NT2/D1 (cell line): ENCODE results near the gene VPREB1.
"Not testable (repeated sequence)": the region's sequence is repeated elsewhere in the genome, so short reads cannot be mapped to it uniquely, and the experiment has no call there.

Experiments
- DNase-seq: peaks from one replicate; pipeline ENCODE4 v3.0.0-alpha.2; 2011; ENCODE audit warnings: low read depth, low spot score
- H3K27me3 ChIP-seq: 2 replicates; pipeline ENCODE4 v1.6.0; 2011; ENCODE audit warnings: mild to moderate bottlenecking; ENCODE audit not compliant: insufficient read length, insufficient read depth
- H3K36me3 ChIP-seq: 2 replicates; pipeline ENCODE4 v1.6.1; 2011; ENCODE audit warnings: mild to moderate bottlenecking, low read length, mixed read lengths; ENCODE audit not compliant: insufficient read depth, insufficient read length
- H3K4me1 ChIP-seq: 2 replicates; pipeline ENCODE4 v1.5.1; 2011; ENCODE audit not compliant: insufficient read depth, insufficient read length
- H3K4me3 ChIP-seq: 2 replicates; pipeline ENCODE4 v1.5.1; 2011; ENCODE audit warnings: low read depth; ENCODE audit not compliant: insufficient read length
- H3K9ac ChIP-seq: 2 replicates; pipeline ENCODE4 v1.6.0; 2011; ENCODE audit warnings: low read depth; ENCODE audit not compliant: insufficient read length
- H3K9me3 ChIP-seq: 2 replicates; pipeline ENCODE4 v1.5.1; 2011; ENCODE audit warnings: mild to moderate bottlenecking, low read length; ENCODE audit not compliant: insufficient read depth

VPREB1 gene

DNA sequence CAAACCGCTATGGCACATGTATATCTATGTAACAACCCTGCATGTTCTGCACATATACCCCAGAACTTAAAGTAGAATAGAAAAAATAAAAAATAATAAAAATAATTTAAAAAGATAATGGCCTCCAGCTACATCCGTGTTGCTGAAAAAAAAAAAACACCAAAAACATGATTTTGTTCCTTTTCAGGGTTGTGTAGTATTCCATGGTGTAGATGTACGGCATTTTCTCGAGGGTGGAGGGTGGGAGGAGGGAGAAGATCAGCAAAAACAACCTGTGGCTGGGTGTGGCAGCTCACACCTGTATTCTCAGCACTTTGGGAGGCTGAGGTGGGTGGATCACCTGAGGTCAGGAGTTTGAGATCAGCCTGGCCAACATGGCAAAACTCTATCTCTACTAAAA is 16.0 kb downstream of the VPREB1 start:
- not testable (repeated sequence) for DNase-seq, H3K36me3 ChIP-seq, H3K4me3 ChIP-seq, H3K9me3 ChIP-seq, H3K4me1 ChIP-seq, H3K9ac ChIP-seq
- H3K27me3 ChIP-seq: peaks cover 77% of the 10 kb centered on the region

GRCh38 chr22:22262332-22263074 is 17.9 kb downstream of the VPREB1 start:
- not testable (repeated sequence) for H3K4me1 ChIP-seq, H3K36me3 ChIP-seq, DNase-seq, H3K9me3 ChIP-seq, H3K4me3 ChIP-seq, H3K9ac ChIP-seq
- peaks cover 77% of the 10 kb centered on the region for H3K27me3 ChIP-seq

DNA sequence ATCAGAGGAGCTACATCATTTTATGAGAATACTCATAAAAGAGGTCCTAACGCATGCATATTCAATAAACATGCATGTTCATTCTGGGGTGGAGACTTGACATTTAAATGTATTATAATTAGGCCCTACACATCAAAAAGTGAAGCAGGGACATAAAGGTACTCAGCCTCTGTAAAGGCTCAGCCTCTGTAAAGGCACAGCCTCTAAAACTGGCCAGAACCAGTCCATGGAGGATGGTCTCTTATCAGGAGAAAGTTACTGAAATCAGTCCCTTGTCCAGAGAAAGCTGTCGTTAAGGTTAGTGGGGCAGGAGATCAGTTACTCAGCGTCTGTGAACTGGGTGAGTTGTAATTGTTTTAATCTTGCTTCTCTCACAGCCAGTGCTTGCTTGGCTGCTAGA is 19.2 kb downstream of the VPREB1 start:
- H3K9ac ChIP-seq, DNase-seq, H3K36me3 ChIP-seq, H3K4me3 ChIP-seq, H3K9me3 ChIP-seq, H3K4me1 ChIP-seq: not testable (repeated sequence)
- H3K27me3 ChIP-seq: peaks cover 79% of the 10 kb centered on the region

DNA sequence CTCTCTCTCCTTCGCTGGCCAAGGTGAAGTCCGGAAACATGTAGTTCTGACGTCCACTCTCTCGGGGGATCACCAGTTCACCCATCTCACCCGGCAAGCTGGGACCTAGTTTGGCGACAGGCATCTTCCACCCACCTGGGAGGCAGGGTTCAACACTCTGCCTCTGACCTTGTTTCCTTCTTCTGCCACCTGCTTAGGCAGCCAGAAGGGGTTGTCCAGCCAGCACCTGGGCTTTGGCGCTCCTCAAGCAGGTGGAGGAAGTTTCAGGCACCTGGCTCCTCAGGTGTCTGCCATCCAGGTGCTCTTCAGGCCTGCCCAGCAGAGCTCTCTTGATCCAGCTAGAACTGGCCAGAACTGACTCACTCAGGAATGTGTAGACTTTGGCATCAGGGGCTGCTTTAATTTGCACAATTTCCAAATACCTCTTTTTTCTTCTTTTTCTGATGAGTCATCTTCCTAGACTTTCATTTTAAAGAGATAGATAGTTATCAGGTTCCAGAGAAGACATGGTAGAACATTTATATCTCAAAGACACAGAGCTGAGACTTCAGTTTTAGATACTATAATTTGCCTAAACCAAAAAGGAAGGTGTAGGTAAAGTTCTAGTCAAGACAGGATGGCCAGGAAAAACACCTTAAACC is 25.6 kb downstream of the VPREB1 start:
- not testable (repeated sequence) for H3K4me3 ChIP-seq, H3K36me3 ChIP-seq, DNase-seq, H3K9ac ChIP-seq, H3K9me3 ChIP-seq, H3K4me1 ChIP-seq
- peaks cover 37% of the 10 kb centered on the region for H3K27me3 ChIP-seq

GRCh38 chr22:22277423-22277822 is 32.8 kb downstream of the VPREB1 start:
- not testable (repeated sequence) for H3K4me1 ChIP-seq, H3K27me3 ChIP-seq, H3K9me3 ChIP-seq, DNase-seq, H3K36me3 ChIP-seq, H3K4me3 ChIP-seq, H3K9ac ChIP-seq

DNA sequence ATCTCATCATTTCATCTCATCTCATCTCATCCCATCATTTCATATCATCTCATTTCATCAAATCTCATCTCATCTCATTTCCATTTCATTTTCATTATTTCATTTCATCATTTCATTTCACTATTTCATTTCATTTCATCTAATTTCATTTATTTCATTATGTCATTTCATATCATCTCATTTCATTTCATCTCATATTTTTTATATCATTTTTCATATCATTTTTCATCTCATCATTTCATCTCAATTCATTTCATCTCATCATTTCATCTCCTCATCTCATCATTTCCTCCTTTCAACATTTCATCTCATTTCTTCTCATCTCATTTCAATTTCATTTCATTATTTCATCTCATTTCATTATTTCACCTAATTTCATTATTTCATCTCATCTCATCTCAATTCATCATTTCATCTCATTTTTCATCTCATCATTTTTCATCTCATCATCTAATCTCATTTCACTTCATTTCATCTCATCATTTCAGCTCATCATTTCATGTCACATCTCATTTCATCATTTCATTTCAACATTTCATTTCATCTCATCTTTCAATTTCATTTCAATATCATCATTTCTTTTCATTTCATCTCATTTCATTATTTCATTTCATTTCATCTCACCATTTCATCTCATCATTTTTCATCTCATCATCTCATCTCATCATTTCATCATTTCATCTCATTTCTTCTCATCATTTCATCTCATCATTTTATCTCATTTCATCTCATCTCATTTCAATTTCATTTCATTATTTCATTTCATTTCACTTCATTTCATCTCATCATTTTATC is 40.6 kb downstream of the VPREB1 start:
- H3K4me3 ChIP-seq, DNase-seq, H3K36me3 ChIP-seq, H3K27me3 ChIP-seq, H3K4me1 ChIP-seq, H3K9ac ChIP-seq, H3K9me3 ChIP-seq: not testable (repeated sequence)

DNA sequence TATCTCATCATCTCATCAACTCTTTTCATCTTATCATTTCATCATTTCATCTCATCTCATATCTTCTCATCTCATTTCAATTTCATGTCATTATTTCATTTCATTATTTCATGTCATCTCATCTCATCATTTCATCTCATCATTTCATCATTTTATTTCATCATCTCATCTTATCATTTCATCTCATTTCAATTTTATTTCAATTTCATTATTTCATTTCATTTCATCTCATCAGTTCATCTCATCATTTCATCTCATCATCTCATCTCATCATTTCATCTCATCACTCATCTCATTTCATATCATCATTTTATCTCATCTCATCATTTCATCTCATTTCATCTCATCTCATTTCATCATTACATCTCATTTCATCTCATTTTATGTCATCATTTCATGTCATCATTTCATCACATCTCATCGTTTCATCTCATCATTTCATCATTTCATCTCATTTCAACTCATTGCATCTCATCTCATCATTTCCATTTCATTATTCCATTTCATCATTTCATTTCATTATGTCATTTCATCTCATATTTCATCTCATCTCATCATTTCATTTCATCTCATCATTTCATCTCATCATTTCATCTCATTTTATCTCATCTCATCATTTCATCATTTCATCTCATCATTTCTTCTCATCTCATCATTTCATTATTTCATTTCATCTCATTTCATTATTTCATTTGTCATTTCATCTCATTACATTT is 42.0 kb downstream of the VPREB1 start:
- not testable (repeated sequence) for H3K4me3 ChIP-seq, H3K9ac ChIP-seq, H3K9me3 ChIP-seq, H3K27me3 ChIP-seq, H3K4me1 ChIP-seq, H3K36me3 ChIP-seq, DNase-seq

DNA sequence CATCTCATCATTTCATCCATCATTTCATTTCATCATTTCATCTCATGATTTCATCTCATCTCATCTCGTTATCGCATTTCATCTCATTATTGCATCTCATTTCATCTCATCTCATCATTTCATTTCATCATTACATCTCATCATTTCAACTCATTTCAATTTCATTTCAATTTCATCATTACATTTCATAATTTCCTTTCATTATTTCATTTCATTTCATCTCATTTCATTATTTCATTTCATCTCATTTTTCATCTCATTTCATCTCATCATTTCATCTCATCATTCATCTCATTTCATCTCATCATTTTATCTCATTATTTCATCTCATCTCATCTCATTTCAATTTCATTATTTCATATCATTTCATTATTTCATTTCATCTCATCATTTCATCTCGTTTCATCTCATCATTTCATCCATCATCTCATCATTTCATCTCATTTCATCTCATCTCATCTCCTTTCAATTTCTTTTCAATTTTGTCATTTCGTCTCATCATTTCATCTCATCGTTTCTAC is 42.6 kb downstream of the VPREB1 start:
- H3K9me3 ChIP-seq, H3K36me3 ChIP-seq, DNase-seq, H3K9ac ChIP-seq, H3K27me3 ChIP-seq, H3K4me1 ChIP-seq, H3K4me3 ChIP-seq: not testable (repeated sequence)

DNA sequence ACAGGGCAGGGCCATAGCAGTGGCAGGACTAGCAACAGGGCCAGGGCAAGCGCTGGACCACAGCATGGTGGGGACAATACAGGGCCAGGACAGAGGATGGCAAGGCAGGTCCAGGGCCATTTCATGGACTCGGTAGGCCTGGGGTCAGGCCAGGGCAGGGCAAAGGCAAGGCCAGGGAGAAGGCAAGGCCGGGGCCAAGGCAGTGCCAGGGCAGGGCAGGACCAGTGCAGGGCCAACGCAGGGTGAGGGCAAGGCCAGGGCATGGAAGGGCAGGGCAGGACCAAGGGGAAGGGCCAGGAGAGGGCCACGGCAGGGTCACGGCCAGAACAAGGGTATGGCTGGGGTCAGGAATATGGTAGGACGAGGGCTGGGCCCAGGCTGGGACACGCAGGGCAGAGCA is 45.1 kb downstream of the VPREB1 start:
- not testable (repeated sequence) for H3K27me3 ChIP-seq, H3K36me3 ChIP-seq, H3K4me1 ChIP-seq, DNase-seq, H3K9ac ChIP-seq, H3K4me3 ChIP-seq, H3K9me3 ChIP-seq

DNA sequence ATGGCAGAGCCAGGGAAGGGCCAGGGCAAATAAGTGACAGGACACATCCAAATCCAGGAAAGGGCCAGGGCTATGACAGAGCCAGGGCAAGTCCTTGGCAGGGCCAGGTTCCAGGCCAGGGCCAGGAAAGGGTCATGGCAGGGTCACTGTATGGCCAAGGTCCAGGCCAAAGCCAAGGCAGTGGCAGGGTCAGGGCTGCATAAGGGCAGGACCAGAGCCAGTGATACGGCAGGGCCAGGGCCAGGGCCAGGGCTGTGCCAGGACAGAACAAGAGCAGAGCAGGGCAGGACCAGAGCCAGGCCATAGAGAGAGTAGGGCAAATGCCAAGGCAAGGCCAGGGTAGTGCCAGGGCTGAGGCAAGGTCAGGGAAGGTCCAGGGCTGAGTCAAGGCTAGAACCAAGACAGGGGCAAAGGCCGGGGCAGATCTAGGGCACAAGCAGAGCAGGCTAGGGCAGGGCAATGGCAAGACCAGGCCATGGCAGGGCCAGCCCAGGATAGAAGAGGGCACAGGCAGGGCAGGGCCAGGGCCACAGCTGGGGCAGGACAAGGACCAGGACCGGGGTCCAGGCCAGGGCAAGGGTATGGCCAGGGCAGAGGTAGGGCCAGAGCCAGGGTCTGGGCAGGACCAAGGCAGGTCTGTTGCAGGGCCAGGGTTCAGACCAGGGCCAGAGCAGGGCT is 46.7 kb downstream of the VPREB1 start:
- DNase-seq, H3K27me3 ChIP-seq, H3K9me3 ChIP-seq, H3K36me3 ChIP-seq, H3K4me1 ChIP-seq, H3K9ac ChIP-seq, H3K4me3 ChIP-seq: not testable (repeated sequence)

- H3K9ac ChIP-seq, H3K36me3 ChIP-seq: not testable (repeated sequence)
Observed at GRCh38 chr22:22292656-22293055, 48.1 kb downstream of the VPREB1 start.

More at GRCh38 chr22:22292656-22293055, 48.1 kb downstream of the VPREB1 start:
- DNase-seq, H3K9me3 ChIP-seq, H3K4me1 ChIP-seq, H3K4me3 ChIP-seq, H3K27me3 ChIP-seq: not testable (repeated sequence)
